HCT116 (cell line): ENCODE results near the gene RUNX1. TPM values are rescaled to one million over a fixed set of nuclear protein-coding genes. Genes with fewer than 3 reads are reported as not detected.

ENCODE experiments used
- ATAC-seq: fragments of 200-7000 bp; cut with Tn5 transposase; 2 replicates; pipeline ENCODE4 v1.9.1; 2020; ENCODE audit warnings: mild to moderate bottlenecking, moderate library complexity
- BruUV-seq: library from RNA; stranded (reverse); fragments of 400-500 nt; replicated peaks from 2 replicates; lab custom pipeline; 2021; lab: Mats Ljungman, UMichigan
- CTCF ChIA-PET: fragments of 300-600 bp; sonication (Branson Sonifier 250); formaldehyde crosslinking; loops from one replicate; lab custom pipeline; 2021; ENCODE audit warnings: antibody characterized with exemption; lab: Charles Lee
- POLR2A ChIA-PET: fragments of 300-600, 350-600 bp; sonication (Branson Sonifier 250); formaldehyde crosslinking; loops from one replicate; lab custom pipeline; 2021; ENCODE audit warnings: antibody characterized with exemption; lab: Charles Lee
- RAD21 ChIA-PET, 2 experiments: fragments of 300-600 bp; sonication (Branson Sonifier 250); formaldehyde crosslinking; loops; one replicate each; lab custom pipeline; 2023; ENCODE audit warnings: low total read pairs in 2 of 2; ENCODE audit not compliant: uncharacterized antibody in 2 of 2, unreplicated experiment in 2 of 2, low non-redundant PET in 1 of 2; lab: Charles Lee
- DNase-seq: peaks from one replicate; pipeline ENCODE4 v3.0.0-alpha.2; 2010; ENCODE audit warnings: low read depth, low spot score
- H2AFZ ChIP-seq: fragments of 200-600 bp; shearing (Covaris generic), sonication (generic); 2 replicates; pipeline ENCODE4 v1.6.1; 2017; ENCODE audit warnings: low read depth, mixed run types, mixed read lengths, antibody characterized with exemption, low read length; ENCODE audit not compliant: poor library complexity, severe bottlenecking
- H3K27ac ChIP-seq: 2 replicates; pipeline ENCODE4 v1.5.1; 2012; ENCODE audit warnings: low read depth, low read length
- H3K27me3 ChIP-seq: fragments of 200-600 bp; sonication (generic); 2 replicates; pipeline ENCODE4 v1.6.1; 2016; ENCODE audit warnings: mixed run types, low read length, mixed read lengths; ENCODE audit not compliant: insufficient read depth
- H3K36me3 ChIP-seq, 2 experiments: fragments of 200-500 bp in 1 of 2; fragments of 200-600 bp in 1 of 2; sonication (Bioruptor generic) in 1 of 2; sonication (generic) in 1 of 2; 2 replicates each; pipeline versions ENCODE4 v1.5.1 to v1.6.1; 2014 to 2016; ENCODE audit warnings: low read length in 2 of 2, inconsistent platforms in 1 of 2, mixed read lengths in 1 of 2, mixed run types in 1 of 2; ENCODE audit not compliant: insufficient read depth in 2 of 2, control insufficient read depth in 1 of 2
- H3K4me1 ChIP-seq, 2 experiments: fragments of 200-600 bp in 1 of 2; sonication (generic) in 1 of 2; 2 replicates each; pipeline versions ENCODE4 v1.5.1 to v1.6.1; 2012 to 2017; ENCODE audit warnings: low read length in 2 of 2, inconsistent platforms in 1 of 2, mild to moderate bottlenecking in 1 of 2, mixed read lengths in 1 of 2, mixed run types in 1 of 2, moderate library complexity in 1 of 2; ENCODE audit not compliant: insufficient read depth in 2 of 2, control insufficient read depth in 1 of 2
- H3K4me2 ChIP-seq: fragments of 200-600 bp; sonication (generic); 2 replicates; pipeline ENCODE4 v1.6.1; 2017; ENCODE audit warnings: mixed run types, low read length, mixed read lengths
- H3K4me3 ChIP-seq, 2 experiments: fragments of 200-600 bp in 1 of 2; sonication (generic) in 1 of 2; replicated peaks in 1 of 2; 2 replicates each; pipeline ENCODE4 v1.5.1; 2011 to 2016; ENCODE audit warnings: low read length in 2 of 2, control low read depth in 1 of 2, low read depth in 1 of 2, mild to moderate bottlenecking in 1 of 2, mixed read lengths in 1 of 2, mixed run types in 1 of 2
- H3K79me2 ChIP-seq: fragments of 200-600 bp; sonication (generic); 2 replicates; pipeline ENCODE4 v1.6.1; 2017; ENCODE audit warnings: mild to moderate bottlenecking, mixed run types, low read length, moderate library complexity, mixed read lengths; ENCODE audit not compliant: insufficient read depth
- H3K9ac ChIP-seq: fragments of 200-600 bp; sonication (generic); 2 replicates; pipeline ENCODE4 v1.6.1; 2016; ENCODE audit warnings: low read length, mixed read lengths
- H3K9me2 ChIP-seq: fragments of 200-600 bp; sonication (generic), shearing (Covaris generic); 2 replicates; pipeline ENCODE4 v1.6.1; 2017; ENCODE audit warnings: mixed run types, mild to moderate bottlenecking, moderate library complexity; ENCODE audit not compliant: insufficient read depth
- H3K9me3 ChIP-seq, 2 experiments: fragments of 200-500 bp in 1 of 2; fragments of 200-600 bp in 1 of 2; sonication (Bioruptor generic) in 1 of 2; sonication (generic) in 1 of 2; 2 replicates each; pipeline ENCODE4 v1.6.1; 2014 to 2017; ENCODE audit warnings: low read length in 2 of 2, mixed read lengths in 2 of 2, inconsistent platforms in 1 of 2, low read depth in 1 of 2, mild to moderate bottlenecking in 1 of 2, mixed run types in 1 of 2, moderate library complexity in 1 of 2; ENCODE audit not compliant: control insufficient read depth in 1 of 2, insufficient read depth in 1 of 2
- H4K20me1 ChIP-seq: fragments of 200-600 bp; sonication (generic), shearing (Covaris generic); 2 replicates; pipeline ENCODE4 v1.6.1; 2017; ENCODE audit warnings: mixed run types, mild to moderate bottlenecking, moderate library complexity; ENCODE audit not compliant: insufficient read depth
- CBX3 ChIP-seq: IDR thresholded peaks from 2 replicates; pipeline ENCODE4 v1.6.1; 2012; ENCODE audit warnings: low read depth
- CTCF ChIP-seq, 3 experiments: fragments of 200-600 bp in 1 of 3; sonication (generic) in 1 of 3; IDR thresholded peaks in 2 of 3; conservative IDR thresholded peaks in 1 of 3; 2 replicates each; pipeline ENCODE4 v1.5.1; 2012 to 2017; ENCODE audit warnings: low read depth in 2 of 3, low read length in 2 of 3, antibody characterized with exemption in 1 of 3, borderline replicate concordance in 1 of 3, control low read depth in 1 of 3, mild to moderate bottlenecking in 1 of 3, mixed read lengths in 1 of 3, mixed run types in 1 of 3, moderate library complexity in 1 of 3; ENCODE audit not compliant: insufficient read depth in 1 of 3
- EGR1 ChIP-seq: IDR thresholded peaks from 2 replicates; pipeline ENCODE4 v1.6.1; 2012; ENCODE audit warnings: low read depth
- ELF1 ChIP-seq: IDR thresholded peaks from 2 replicates; pipeline ENCODE4 v1.6.1; 2012; ENCODE audit warnings: low read depth, borderline replicate concordance
- FOSL1 ChIP-seq: IDR thresholded peaks from 2 replicates; pipeline ENCODE4 v1.6.1; 2012; ENCODE audit warnings: low read depth
- POLR2A ChIP-seq: IDR thresholded peaks from 2 replicates; pipeline ENCODE4 v1.7.0; 2011; ENCODE audit warnings: borderline replicate concordance; ENCODE audit not compliant: insufficient read depth, insufficient read length; ENCODE audit errors: extremely low read depth
- YY1 ChIP-seq: IDR thresholded peaks from 2 replicates; pipeline ENCODE4 v1.6.1; 2011; ENCODE audit warnings: low read length, low read depth, moderate library complexity, mild to moderate bottlenecking; ENCODE audit not compliant: insufficient replicate concordance; ENCODE audit errors: extremely low read depth
- ZBTB33 ChIP-seq: IDR thresholded peaks from 2 replicates; pipeline ENCODE4 v1.6.1; 2011; ENCODE audit warnings: mild to moderate bottlenecking, low read length, moderate library complexity; ENCODE audit not compliant: insufficient replicate concordance; ENCODE audit errors: extremely low read depth
- ZFX ChIP-seq: fragments of 450-650 bp; IDR thresholded peaks from 2 replicates; pipeline ENCODE4 v1.6.1; 2017
- intact Hi-C: fragments of 100-400 bp; cut with micrococcal nuclease; formaldehyde crosslinking; loops from 2 replicates; pipeline ENCODE4 v1.10.0; 2022
- total RNA-seq: library from RNA; stranded (reverse); gene quantifications from one replicate; pipeline ENCODE4 v1.2.1, GENCODE V29; 2021; ENCODE audit not compliant: unreplicated experiment
- TF ChIP-seq, protein P1 (sequence below): IDR thresholded peaks from 2 replicates; pipeline ENCODE4 v1.6.1; 2012

Gene RUNX1
- total RNA-seq, 1 experiment from 2014 or later = 33.5 TPM

DNA sequence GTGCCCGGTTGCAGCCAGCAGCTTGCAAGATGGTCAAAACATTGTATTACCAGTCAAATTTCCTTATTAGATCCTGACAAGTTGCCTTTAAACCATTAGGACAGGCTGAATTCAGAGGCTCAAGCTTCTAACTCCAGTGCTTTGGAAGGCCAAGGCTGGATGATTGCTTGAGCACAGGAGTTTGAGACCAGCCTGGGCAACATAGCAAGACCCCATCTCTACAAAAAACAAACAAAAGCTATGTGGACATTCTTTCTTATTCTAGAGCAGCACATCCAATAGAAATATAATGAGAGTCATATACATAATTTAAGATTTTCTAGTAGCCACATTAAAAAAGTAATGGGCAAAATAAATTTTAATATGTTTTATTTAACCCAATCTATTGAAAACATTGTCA is 149.3 kb downstream of the RUNX1 start:
- TF ChIP-seq ZBTB33 (no peak), EGR1 (no peak), CBX3 (no peak), FOSL1 (no peak), CTCF (IDR thresholded peaks at IDR 0.05 in 2 of 3, conservative IDR thresholded peaks at IDR 0.05 in 1 of 3; ENCODE audit: borderline replicate concordance in 1 of 3, insufficient read depth in 1 of 3, low read depth in 2 of 3, low read length in 2 of 3) (no peak), YY1 (no peak), POLR2A (no peak), ELF1 (no peak), ZFX (no peak)
- TF ChIP-seq, protein P1, sequence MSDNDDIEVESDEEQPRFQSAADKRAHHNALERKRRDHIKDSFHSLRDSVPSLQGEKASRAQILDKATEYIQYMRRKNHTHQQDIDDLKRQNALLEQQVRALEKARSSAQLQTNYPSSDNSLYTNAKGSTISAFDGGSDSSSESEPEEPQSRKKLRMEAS = no peak
- RAD21 ChIA-PET = no interaction called here
- Histone ChIP-seq H3K9ac (no peak overlapping the region), H2AFZ (no peak overlapping the region), H3K4me3 (no peak overlapping the region), H4K20me1 (no peaks in the 10 kb centered on the region), H3K9me3 (no peaks in the 10 kb centered on the region), H3K27me3 (no peaks in the 10 kb centered on the region), H3K9me2 (no peaks in the 10 kb centered on the region), H3K27ac (no peak overlapping the region), H3K79me2 (no peaks in the 10 kb centered on the region), H3K36me3 (no peaks in the 10 kb centered on the region), H3K4me2 (no peak overlapping the region), H3K4me1 (no peaks in the 10 kb centered on the region)
- POLR2A ChIA-PET = no interaction called here
- ATAC-seq = no peak
- CTCF ChIA-PET = interaction anchor here (1.8 kb wide), 1 partner anchor 10 kb away, joined by 5 read pairs; no protein-coding TSS in a partner anchor
- DNase-seq = no peak
- intact Hi-C loops = no loop called here
- BruUV-seq = no TSS peak
